ENCODE results near the gene ADIPOR1. TPM values are rescaled to one million over a fixed set of nuclear protein-coding genes. Genes with fewer than 3 reads are reported as not detected.

Gene ADIPOR1
- total and polyA plus RNA-seq, 2 of the 4 experiments (the other 2 are of a cell fraction) = 82.7 to 92.5 TPM

GRCh38 chr1:202981939-202982338 lies 23.8 kb upstream of the ADIPOR1 start:
- peaks cover 32% of the 10 kb centered on the region for H3K27me3 ChIP-seq (ENCODE audit: control insufficient read depth, insufficient read depth, low read length)
- DNase-seq = no peak
- dilution Hi-C loops (cut with HindIII; ENCODE audit: low sequenced_read_pairs, unreplicated experiment) (no loop called here), in situ Hi-C loops (cut with MboI; ENCODE audit: low sequenced_read_pairs) (no loop called here), intact Hi-C loops (cut with micrococcal nuclease) (no loop called here)
- no peak overlapping the region for H4K91ac ChIP-seq (ENCODE audit: insufficient read depth, low read depth, low read length)
- H3K18ac ChIP-seq (ENCODE audit: low read depth, low read length) = no peak overlapping the region
- no CpG with 5 or more reads among the region's 2 CpGs for WGBS, 2 experiments (ENCODE audit: extremely low coverage in 2 of 2, insufficient read length in 1 of 2)
- no peak overlapping the region for H2AK9ac ChIP-seq (replicated peaks; ENCODE audit: low read depth, low read length, poor library complexity)
- H3K4me1 ChIP-seq (ENCODE audit: control insufficient read depth, insufficient read depth, low read length) = no peaks in the 10 kb centered on the region
- no TSS peak for BruUV-seq (replicated peaks)
- no peak overlapping the region for H3K4me2 ChIP-seq (ENCODE audit: low read depth, low read length)
- no peak overlapping the region for H2AK5ac ChIP-seq (ENCODE audit: low read depth, low read length)
- H3K9ac ChIP-seq (ENCODE audit: low read depth, low read length) = no peak overlapping the region
- H3K14ac ChIP-seq (replicated peaks; ENCODE audit: low read depth, low read length) = no peak overlapping the region
- no peak overlapping the region for H4K8ac ChIP-seq (ENCODE audit: low read depth in 2 of 2, low read length in 2 of 2)
- no peak overlapping the region for H3K4me3 ChIP-seq (ENCODE audit: insufficient read depth, low read depth, low read length)
- H3K27ac ChIP-seq (ENCODE audit: insufficient read depth, low read length) = no peak overlapping the region
- no peaks in the 10 kb centered on the region for H3K79me1 ChIP-seq (ENCODE audit: low read depth in 1 of 2, low read length in 2 of 2)
- no peak overlapping the region for H2BK15ac ChIP-seq (ENCODE audit: low read depth, low read length)
- no peak overlapping the region for H4K5ac ChIP-seq (ENCODE audit: low read depth, low read length)
- H2BK120ac ChIP-seq (ENCODE audit: low read depth, low read length) = no peak overlapping the region
- H3K36me3 ChIP-seq (ENCODE audit: control insufficient read depth, insufficient read depth, low read length) = no peaks in the 10 kb centered on the region
- H3K9me1 ChIP-seq (ENCODE audit: insufficient read depth, low read length) = no peaks in the 10 kb centered on the region; the same call in 1 of the 2 replicates
- H3K56ac ChIP-seq (ENCODE audit: extremely low read depth, insufficient read depth, low read length) = no peak overlapping the region
- no peak for ATAC-seq (ENCODE audit: low read depth)
- no peak overlapping the region for H2AFZ ChIP-seq (replicated peaks; ENCODE audit: low read length, poor library complexity)
- H4K20me1 ChIP-seq (ENCODE audit: insufficient read depth, low read length) = no peaks in the 10 kb centered on the region
- no peak overlapping the region for H3K4ac ChIP-seq (ENCODE audit: low read depth, low read length)
- H2BK20ac ChIP-seq (ENCODE audit: low read depth, low read length) = no peak overlapping the region
- no peak overlapping the region for H3K23ac ChIP-seq (ENCODE audit: low read depth, low read length)
- H3K9me3 ChIP-seq (ENCODE audit: control insufficient read depth, insufficient read depth, low read length) = no peaks in the 10 kb centered on the region
- H2BK5ac ChIP-seq (ENCODE audit: low read depth, low read length, poor library complexity, severe bottlenecking) = no peak overlapping the region
- POLR2A ChIA-PET (ENCODE audit: unreplicated experiment) = no interaction called here
- TF ChIP-seq BHLHE40 (IDR thresholded peaks at IDR 0.05; ENCODE audit: low read depth, low read length) = no peak
- TF ChIP-seq RCOR1 (IDR thresholded peaks at IDR 0.05; ENCODE audit: insufficient replicate concordance, low read length) = no peak
- TF ChIP-seq MXI1 (IDR thresholded peaks at IDR 0.05; ENCODE audit: borderline replicate concordance, low read depth, low read length) = no peak
- TF ChIP-seq MAZ (IDR thresholded peaks at IDR 0.05; ENCODE audit: borderline replicate concordance, low read depth, low read length) = no peak
- TF ChIP-seq MAFK (IDR thresholded peaks at IDR 0.05; ENCODE audit: low read depth, low read length) = no peak
- TF ChIP-seq FOS (IDR thresholded peaks at IDR 0.05; ENCODE audit: low read depth, low read length) = no peak
- no peak for TF ChIP-seq USF2 (IDR thresholded peaks at IDR 0.05; ENCODE audit: low read depth, low read length)
- TF ChIP-seq CTCF (conservative IDR thresholded peaks at IDR 0.05; ENCODE audit: low read depth, low read length) = no peak
- no peak for TF ChIP-seq CEBPB (IDR thresholded peaks at IDR 0.05; ENCODE audit: low read depth, low read length)
- TF ChIP-seq SMC3 (IDR thresholded peaks at IDR 0.05; ENCODE audit: low read depth, low read length) = no peak
- no peak for TF ChIP-seq RAD21 (IDR thresholded peaks at IDR 0.05; ENCODE audit: low read length)
- no peak for TF ChIP-seq ELK1 (IDR thresholded peaks at IDR 0.05; ENCODE audit: borderline replicate concordance, low read depth, low read length)
- TF ChIP-seq RFX5 (IDR thresholded peaks at IDR 0.05; ENCODE audit: low read depth, low read length) = no peak
- TF ChIP-seq NFE2L2 (IDR thresholded peaks at IDR 0.05; ENCODE audit: low read depth, low read length) = no peak
- TF ChIP-seq CHD1 (IDR thresholded peaks at IDR 0.05; ENCODE audit: low read depth, low read length) = no peak
- no peak for TF ChIP-seq POLR2A (IDR thresholded peaks at IDR 0.05; ENCODE audit: low read depth, low read length)
- CTCF ChIA-PET = no interaction called here

Data from IMR-90 (cell line).